ENCODE measurements around the gene ZSCAN5C. TPM values are rescaled to one million over a fixed set of nuclear protein-coding genes. Genes with fewer than 3 reads are reported as not detected.

ZSCAN5C gene
- total RNA-seq = not detected
- not detected for polyA plus RNA-seq

- H3K9me3 ChIP-seq = no peaks in the 10 kb centered on the region
- intact Hi-C loops (cut with DNase I) = no loop called here
- no peaks in the 10 kb centered on the region for H3K4me1 ChIP-seq
- H3K27me3 ChIP-seq = no peaks in the 10 kb centered on the region
- no peak within 1 kb of the TSS for H3K4me3 ChIP-seq
- H3K36me3 ChIP-seq = no peaks in the 10 kb centered on the region
- TF ChIP-seq POLR2AphosphoS5 (IDR thresholded peaks at IDR 0.05) = no peak
- no peak for TF ChIP-seq EP300 (IDR thresholded peaks at IDR 0.05)
- TF ChIP-seq CTCF (IDR thresholded peaks at IDR 0.05) = no peak
- TF ChIP-seq POLR2A (IDR thresholded peaks at IDR 0.05) = no peak
- 65 to 66% methylated on average over 3 of the region's 3 CpGs for whole genome bisulfite sequencing, 2 donors
- H3K27ac ChIP-seq = no peak within 1 kb of the TSS
- DNase-seq = no peak
Observed at GRCh38 chr19:56201973-56202372, at the start of gene ZSCAN5C. TSS of gene ZSCAN5C (plus strand) at chr19:56202273. CDS start at chr19:56205914, 3,641 bp downstream.

- no peak for DNase-seq
- peaks cover 0 to 43% (median 4%) of the 10 kb centered on the region in 4 donors for H3K36me3 ChIP-seq
- H3K27me3 ChIP-seq = no peaks in the 10 kb centered on the region
- H3K4me1 ChIP-seq = peaks cover 0 to 15% (median 7%) of the 10 kb centered on the region in 4 donors
- 86 to 90% methylated on average over 2 of the region's 2 CpGs for WGBS, 2 donors
- H3K4me3 ChIP-seq = no peak overlapping the region
- H3K9me3 ChIP-seq = no peaks in the 10 kb centered on the region
- intact Hi-C loops (cut with DNase I) = no loop called here
- TF ChIP-seq CTCF (IDR thresholded peaks at IDR 0.05) (no peak), POLR2AphosphoS5 (IDR thresholded peaks at IDR 0.05) (no peak), POLR2A (IDR thresholded peaks at IDR 0.05) (no peak), EP300 (IDR thresholded peaks at IDR 0.05) (no peak)
- no peak overlapping the region for H3K27ac ChIP-seq
Observed at GRCh38 chr19:56152644-56153043, 49.4 kb upstream of the ZSCAN5C start.

- Histone ChIP-seq H3K27me3 (no peaks in the 10 kb centered on the region), H3K9me3 (no peaks in the 10 kb centered on the region), H3K4me3 (no peak overlapping the region), H3K27ac (peak overlapping the region in 1 of 4 donors; percentile 6), H3K4me1 (peaks cover 0 to 15% (median 7%) of the 10 kb centered on the region in 4 donors), H3K36me3 (peaks cover 0 to 38% (median 1%) of the 10 kb centered on the region in 4 donors)
- TF ChIP-seq POLR2A (IDR thresholded peaks at IDR 0.05) (no peak), POLR2AphosphoS5 (IDR thresholded peaks at IDR 0.05) (no peak), EP300 (IDR thresholded peaks at IDR 0.05) (no peak), CTCF (IDR thresholded peaks at IDR 0.05) (no peak)
- intact Hi-C loops (cut with DNase I) = no loop called here
- WGBS, 2 donors = 48 to 72% methylated on average over 6 of the region's 6 CpGs
- DNase-seq = no peak
Observed at GRCh38 chr19:56153507-56153906, 48.6 kb upstream of the ZSCAN5C start.

GRCh38 chr19:56155124-56155687 is 46.9 kb upstream of the ZSCAN5C start:
- Histone ChIP-seq H3K4me1 (peaks cover 0 to 15% (median 7%) of the 10 kb centered on the region in 4 donors), H3K27me3 (no peaks in the 10 kb centered on the region), H3K36me3 (peaks cover 11 to 45% (median 14%) of the 10 kb centered on the region in 4 donors), H3K9me3 (no peaks in the 10 kb centered on the region), H3K4me3 (no peak overlapping the region), H3K27ac (no peak overlapping the region)
- TF ChIP-seq CTCF (IDR thresholded peaks at IDR 0.05) (peak in 2 of 4 experiments; percentile 7 to 21), EP300 (IDR thresholded peaks at IDR 0.05) (no peak)
- DNase-seq = no peak
- WGBS, 2 donors = 70 to 83% methylated on average over 17 of the region's 17 CpGs
- intact Hi-C loops (cut with DNase I) = no loop called here

GRCh38 chr19:56156768-56157167 is 45.3 kb upstream of the ZSCAN5C start:
- no peak for DNase-seq
- Histone ChIP-seq H3K36me3 (peaks cover 11 to 61% (median 20%) of the 10 kb centered on the region in 4 donors), H3K4me3 (no peak overlapping the region), H3K9me3 (no peaks in the 10 kb centered on the region), H3K27me3 (no peaks in the 10 kb centered on the region), H3K4me1 (peaks cover 0 to 15% (median 7%) of the 10 kb centered on the region in 4 donors), H3K27ac (peak overlapping the region in 2 of 4 donors; percentile 22 to 27)
- intact Hi-C loops (cut with DNase I) = no loop called here
- TF ChIP-seq CTCF (IDR thresholded peaks at IDR 0.05) (no peak), POLR2AphosphoS5 (IDR thresholded peaks at IDR 0.05) (no peak), EP300 (IDR thresholded peaks at IDR 0.05) (no peak), POLR2A (IDR thresholded peaks at IDR 0.05) (no peak)
- 17 to 74% methylated on average over 11 of the region's 11 CpGs for WGBS, 2 donors
